AG09319 (cell line): ENCODE data around the gene SERTAD2.

Experiments
- DNase-seq: peaks from one replicate; pipeline ENCODE4 v3.0.0-alpha.2; 2010; ENCODE audit warnings: low read depth; ENCODE audit errors: extremely low read depth
- CTCF ChIP-seq: IDR thresholded peaks from 2 replicates; pipeline ENCODE4 v1.5.1; 2011; ENCODE audit warnings: low read depth, mild to moderate bottlenecking, inconsistent platforms, low read length, moderate library complexity

The SERTAD2 gene

DNA sequence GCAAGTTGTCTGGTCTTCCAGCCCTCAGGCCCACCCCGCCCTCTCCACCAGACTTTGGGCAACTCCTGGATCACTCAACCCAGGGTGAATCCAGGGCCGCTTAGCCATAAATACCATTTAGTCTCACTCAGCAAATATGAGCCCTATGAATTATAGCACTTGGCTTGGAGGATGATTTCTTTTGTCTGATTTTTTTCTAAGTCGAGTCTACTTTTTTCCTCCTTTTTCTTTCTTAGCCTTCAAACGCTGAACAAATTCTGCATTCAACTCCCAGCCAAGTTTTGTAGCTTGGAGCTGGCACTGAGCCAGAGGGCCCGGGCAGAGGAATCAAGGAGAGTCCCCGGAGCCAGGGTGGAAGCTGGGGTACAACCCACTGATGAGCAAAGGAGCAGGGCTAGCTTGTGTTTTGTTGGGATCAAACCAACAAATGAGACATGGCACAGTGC lies 48.7 kb downstream of the SERTAD2 start:
- DNase-seq = no peak
- TF ChIP-seq CTCF = no peak

GRCh38 chr2:64604155-64604554 lies 49.6 kb downstream of the SERTAD2 start:
- DNase-seq = no peak
- TF ChIP-seq CTCF = no peak

GRCh38 chr2:64602436-64602835 lies 51.3 kb downstream of the SERTAD2 start:
- no peak for TF ChIP-seq CTCF

GRCh38 chr2:64601785-64602391 lies 51.8 kb downstream of the SERTAD2 start:
- TF ChIP-seq CTCF = no peak
- DNase-seq = no peak

More at GRCh38 chr2:64602436-64602835, 51.3 kb downstream of the SERTAD2 start:
- DNase-seq = no peak

DNA sequence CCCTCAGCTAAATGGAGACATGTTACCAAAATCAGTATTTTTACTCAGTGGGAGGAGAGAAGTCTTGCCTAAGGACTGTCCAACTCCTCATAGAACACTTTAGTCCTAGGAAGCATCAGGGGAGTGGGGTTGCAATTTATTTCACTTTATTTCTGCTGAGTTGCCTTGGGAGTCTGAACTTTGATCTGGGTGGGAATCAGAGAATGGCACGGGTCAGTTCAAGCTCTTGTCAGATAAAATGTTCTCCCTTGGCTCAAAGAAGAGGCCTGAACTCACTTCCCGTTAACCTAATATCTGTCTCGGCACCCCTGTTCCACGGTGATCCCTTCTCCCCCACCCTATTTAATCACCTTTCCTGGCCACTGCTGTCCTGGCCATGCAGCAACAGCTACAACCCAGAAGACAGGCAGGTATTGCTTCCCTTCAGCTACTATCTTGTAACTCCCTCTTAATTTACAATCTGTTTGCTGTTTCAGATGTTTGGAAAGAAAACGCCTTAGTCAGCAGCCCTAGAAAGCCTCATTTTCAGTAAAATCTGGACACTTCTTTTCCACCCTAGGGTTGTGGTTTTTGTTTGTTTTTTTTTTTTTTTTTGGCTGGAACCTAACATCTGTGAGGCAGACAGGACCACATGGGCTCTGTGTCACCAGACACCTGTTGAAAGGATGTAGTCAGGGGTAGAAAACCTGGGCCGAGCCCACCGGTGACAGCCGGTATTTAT lies 52.5 kb downstream of the SERTAD2 start:
- TF ChIP-seq CTCF = no peak
- no peak for DNase-seq

DNA sequence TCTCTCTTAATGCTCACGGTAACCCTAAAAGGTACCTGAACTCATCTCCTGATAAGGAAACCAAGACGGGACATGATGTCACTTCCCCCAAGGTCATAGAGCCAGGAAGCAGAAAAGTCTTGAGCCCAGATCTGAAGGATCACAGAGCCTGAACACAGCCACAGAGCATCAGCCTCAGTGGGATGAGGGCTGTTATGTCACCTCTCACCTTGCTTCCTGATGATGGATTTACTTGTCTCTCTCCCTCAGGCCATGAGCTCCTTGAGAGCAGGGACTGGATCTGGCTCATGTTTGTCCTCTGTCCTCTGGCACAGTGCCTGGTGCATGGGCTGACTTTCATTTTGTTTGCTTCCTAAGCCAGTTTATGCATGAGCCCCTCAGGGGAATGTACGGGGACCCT lies 54.2 kb downstream of the SERTAD2 start:
- no peak for TF ChIP-seq CTCF
- DNase-seq = no peak

DNA sequence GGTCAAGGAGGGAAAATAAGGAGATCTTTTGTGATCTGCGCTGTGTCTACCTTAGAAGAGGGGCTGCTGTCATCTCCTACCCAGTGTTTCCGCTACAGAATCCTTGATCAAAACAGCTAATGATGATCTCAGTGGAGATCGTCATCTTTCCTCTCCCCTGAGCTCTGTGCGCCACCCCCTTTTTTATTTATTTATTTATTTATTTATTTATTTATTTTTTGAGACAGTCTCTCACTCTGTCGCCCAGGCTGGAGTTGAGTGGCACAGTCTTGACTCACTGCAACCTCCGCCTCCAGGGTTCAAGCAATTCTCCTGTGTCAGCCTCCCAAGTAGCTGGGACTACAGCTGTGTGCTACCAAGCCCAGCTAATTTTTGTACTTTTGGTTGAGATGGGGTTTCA lies 55.5 kb downstream of the SERTAD2 start:
- TF ChIP-seq CTCF = no peak
- DNase-seq = no peak
